HFF-Myc (cell line): ENCODE measurements around the gene SGK1.

ENCODE experiments used
- DNase-seq: peaks from one replicate; pipeline ENCODE4 v3.0.0-alpha.2; 2011; ENCODE audit warnings: low read depth; ENCODE audit errors: extremely low read depth
- H3K4me3 ChIP-seq: replicated peaks from 2 replicates; pipeline ENCODE4 v1.5.1; 2011; ENCODE audit warnings: low read depth, mild to moderate bottlenecking, control low read depth, low read length
- TF ChIP-seq, protein P1 (sequence below): IDR thresholded peaks from 2 replicates; pipeline ENCODE4 v1.5.1; 2012; ENCODE audit warnings: mild to moderate bottlenecking, low read depth, low read length, control low read depth; ENCODE audit errors: missing control alignments

The SGK1 gene

DNA sequence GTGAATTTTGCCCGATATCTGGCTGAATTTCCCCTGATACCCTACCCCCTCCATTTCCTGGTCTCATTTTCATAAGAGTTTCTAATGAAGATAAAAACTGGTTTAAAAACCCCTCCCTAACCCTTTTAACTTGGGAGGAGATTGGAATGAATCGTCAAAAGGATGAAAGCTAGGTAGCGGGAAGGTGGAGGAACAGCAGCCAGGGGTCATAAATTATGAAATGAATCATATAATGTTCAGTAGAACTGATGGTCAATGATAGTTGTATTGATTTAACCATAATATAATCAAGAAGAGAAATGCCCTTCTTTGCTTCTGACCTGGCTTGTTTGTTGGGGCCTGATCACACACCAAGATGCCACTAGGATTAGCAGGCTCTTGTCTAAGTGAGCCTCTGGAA lies 38.5 kb upstream of the SGK1 start:
- no peak for DNase-seq
- no peak overlapping the region for H3K4me3 ChIP-seq

DNA sequence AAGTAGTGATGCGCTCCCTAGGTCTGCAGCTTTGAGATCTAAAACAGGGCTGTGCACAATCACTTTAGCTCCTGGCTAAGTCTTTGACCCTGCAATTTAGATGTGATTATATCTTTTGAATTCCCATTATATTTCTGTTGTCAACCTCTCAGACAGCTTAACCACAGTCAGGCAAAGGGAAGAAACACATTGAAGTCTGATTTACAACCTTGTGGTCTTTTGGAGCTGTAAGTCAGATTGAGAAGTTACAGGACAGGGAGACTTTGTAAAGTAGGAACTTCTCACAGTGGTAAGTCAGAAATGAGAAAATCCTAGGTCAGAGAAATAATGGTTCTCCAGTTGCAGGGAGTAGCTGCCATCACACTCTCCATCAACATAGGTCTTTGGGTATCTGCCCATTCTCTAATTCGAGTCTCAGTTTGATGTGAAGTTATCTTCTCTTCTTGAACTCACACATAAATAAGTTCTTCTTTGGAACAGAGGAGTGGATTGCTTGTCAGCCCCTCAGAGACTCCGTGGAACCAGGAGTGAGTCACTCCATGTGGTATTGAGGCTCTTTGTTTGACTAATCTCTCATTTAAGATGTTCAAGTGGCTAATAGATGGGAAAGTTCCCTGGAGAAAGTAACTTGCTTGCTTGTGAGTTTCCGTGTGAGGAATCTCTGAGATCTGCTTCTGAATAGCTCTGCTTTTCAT lies 35.0 kb upstream of the SGK1 start:
- H3K4me3 ChIP-seq, result no peak overlapping the region
- DNase-seq, result no peak
- TF ChIP-seq, protein P1, sequence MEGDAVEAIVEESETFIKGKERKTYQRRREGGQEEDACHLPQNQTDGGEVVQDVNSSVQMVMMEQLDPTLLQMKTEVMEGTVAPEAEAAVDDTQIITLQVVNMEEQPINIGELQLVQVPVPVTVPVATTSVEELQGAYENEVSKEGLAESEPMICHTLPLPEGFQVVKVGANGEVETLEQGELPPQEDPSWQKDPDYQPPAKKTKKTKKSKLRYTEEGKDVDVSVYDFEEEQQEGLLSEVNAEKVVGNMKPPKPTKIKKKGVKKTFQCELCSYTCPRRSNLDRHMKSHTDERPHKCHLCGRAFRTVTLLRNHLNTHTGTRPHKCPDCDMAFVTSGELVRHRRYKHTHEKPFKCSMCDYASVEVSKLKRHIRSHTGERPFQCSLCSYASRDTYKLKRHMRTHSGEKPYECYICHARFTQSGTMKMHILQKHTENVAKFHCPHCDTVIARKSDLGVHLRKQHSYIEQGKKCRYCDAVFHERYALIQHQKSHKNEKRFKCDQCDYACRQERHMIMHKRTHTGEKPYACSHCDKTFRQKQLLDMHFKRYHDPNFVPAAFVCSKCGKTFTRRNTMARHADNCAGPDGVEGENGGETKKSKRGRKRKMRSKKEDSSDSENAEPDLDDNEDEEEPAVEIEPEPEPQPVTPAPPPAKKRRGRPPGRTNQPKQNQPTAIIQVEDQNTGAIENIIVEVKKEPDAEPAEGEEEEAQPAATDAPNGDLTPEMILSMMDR, result no peak

More for the DNA sequence above, 38.5 kb upstream of the SGK1 start:
- TF ChIP-seq, protein P1, result no peak

- no peak overlapping the region for H3K4me3 ChIP-seq
- no peak for DNase-seq
- TF ChIP-seq, protein P1, result no peak
Observed at GRCh38 chr6:134351615-134352474, 33.9 kb upstream of the SGK1 start.

DNA sequence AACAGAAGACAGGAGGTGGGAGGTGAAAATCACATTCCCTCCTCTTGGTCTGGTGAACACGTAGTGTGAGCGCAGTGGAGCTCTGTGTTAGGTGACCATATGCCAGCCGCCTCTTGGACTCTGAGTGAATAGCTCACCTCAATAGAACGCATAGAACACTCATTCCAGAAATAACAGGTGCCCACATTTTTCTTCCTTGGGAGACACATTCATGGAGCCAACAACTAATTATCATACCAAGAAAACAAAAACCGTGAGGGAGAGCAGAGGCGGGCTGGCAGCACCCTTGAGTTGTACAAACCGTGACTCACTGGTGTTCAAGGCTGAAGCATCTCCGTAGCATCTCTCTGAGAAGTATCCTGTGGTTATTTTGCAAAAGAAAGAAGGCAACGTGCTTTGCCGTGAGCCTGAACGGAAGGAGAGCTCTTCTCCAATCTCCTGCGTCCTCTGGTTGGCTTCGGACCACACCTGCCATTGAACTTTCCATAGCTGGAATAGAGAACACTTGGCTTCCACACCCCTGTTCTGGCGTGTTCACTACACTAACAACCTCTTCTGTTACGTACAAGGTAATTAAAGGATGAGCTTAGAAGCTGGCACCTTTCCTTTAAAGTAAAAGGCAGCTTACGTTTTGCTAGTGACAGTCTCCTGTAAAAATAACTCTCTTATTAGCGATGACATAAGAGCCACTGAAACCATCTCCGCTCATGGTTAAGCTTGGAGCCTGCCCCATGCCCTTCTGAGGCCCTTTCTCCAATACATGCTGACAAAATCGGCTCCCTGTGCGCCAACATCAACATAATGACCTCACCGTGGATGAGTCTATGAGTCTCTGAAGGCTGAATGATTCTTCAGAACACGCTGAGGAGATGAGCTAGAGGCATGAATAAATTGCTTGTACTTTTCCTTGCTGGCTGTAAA lies 30.2 kb upstream of the SGK1 start:
- DNase-seq, result no peak
- no peak overlapping the region for H3K4me3 ChIP-seq
- TF ChIP-seq, protein P1, result no peak

DNA sequence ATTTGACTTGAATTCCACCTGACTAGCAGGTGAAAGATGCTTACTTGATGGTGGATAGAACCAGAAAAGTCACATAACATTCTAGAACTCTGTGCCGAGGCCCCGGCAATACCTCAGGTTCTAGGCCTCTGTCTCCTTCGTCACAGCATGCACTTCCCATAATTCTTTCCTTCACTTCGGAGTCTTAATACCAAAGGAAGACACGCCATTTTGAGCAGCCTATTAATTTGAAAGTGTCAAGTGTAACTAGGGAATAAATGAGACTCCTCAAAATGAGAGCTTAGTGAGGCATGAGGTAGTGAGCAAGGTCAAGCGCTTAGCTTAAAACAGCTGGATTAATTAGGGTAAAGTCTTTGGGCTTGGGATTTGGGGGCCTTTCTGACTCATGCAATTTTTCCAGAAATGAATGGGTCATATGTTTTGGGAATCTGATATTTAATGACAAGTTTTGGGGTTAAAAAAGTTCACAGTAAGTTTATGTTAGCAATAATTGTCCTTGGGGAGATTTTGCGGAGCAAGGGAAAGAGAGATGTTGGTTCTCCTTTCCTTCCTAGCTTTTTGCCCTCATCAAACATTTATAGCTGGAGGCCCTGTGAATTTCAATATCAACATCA lies 29.1 kb upstream of the SGK1 start:
- DNase-seq, result no peak
- H3K4me3 ChIP-seq, result no peak overlapping the region
- TF ChIP-seq, protein P1, result no peak

GRCh38 chr6:134345789-134346188 lies 27.9 kb upstream of the SGK1 start:
- TF ChIP-seq, protein P1, result no peak
- H3K4me3 ChIP-seq, result no peak overlapping the region
- no peak for DNase-seq
